ENCODE results near the gene LYAR. TPM values are rescaled to one million over a fixed set of nuclear protein-coding genes. Genes with fewer than 3 reads are reported as not detected.
"Not testable (repeated sequence)": the region's sequence is repeated elsewhere in the genome, so short reads cannot be mapped to it uniquely, and the experiment has no call there.

The LYAR gene
- total RNA-seq, 6 experiments from 2014 or later, result 11.9 to 19.3 (median 15.7) TPM

GRCh38 chr4:4260185-4260751 is 29.7 kb downstream of the LYAR start:
- Mint-ChIP-seq H3K9me3 (no peaks in the 10 kb centered on the region), H3K36me3 (ENCODE audit: low read depth) (no peaks in the 10 kb centered on the region), H3K4me1 (ENCODE audit: low read depth) (peaks cover 10% of the 10 kb centered on the region), H3K27ac (no peak overlapping the region), H3K4me3 (peak overlapping the region; percentile 68), H3K27me3 (ENCODE audit: insufficient read depth) (peaks cover 21% of the 10 kb centered on the region)
- peak; percentile 82 for DNase-seq
- peak; percentile 77 for TF ChIP-seq CTCF (IDR thresholded peaks at IDR 0.05)

- Mint-ChIP-seq H3K27ac (no peak overlapping the region), H3K4me3 (peak overlapping the region; percentile 68)
Measured at GRCh38 chr4:4259484-4260100, 30.4 kb downstream of the LYAR start.

GRCh38 chr4:4257705-4258104 is 32.2 kb downstream of the LYAR start:
- not testable (repeated sequence) for H3K9me3 Mint-ChIP-seq; H3K4me3 Mint-ChIP-seq; DNase-seq; H3K36me3 Mint-ChIP-seq (ENCODE audit: low read depth); H3K27ac Mint-ChIP-seq
- Mint-ChIP-seq H3K4me1 (ENCODE audit: low read depth) (peaks cover 10% of the 10 kb centered on the region), H3K27me3 (ENCODE audit: insufficient read depth) (peaks cover 11% of the 10 kb centered on the region)

More at GRCh38 chr4:4259484-4260100, 30.4 kb downstream of the LYAR start:
- peaks cover 10% of the 10 kb centered on the region for H3K4me1 Mint-ChIP-seq (ENCODE audit: low read depth)
- peaks cover 21% of the 10 kb centered on the region for H3K27me3 Mint-ChIP-seq (ENCODE audit: insufficient read depth)
- TF ChIP-seq CTCF (IDR thresholded peaks at IDR 0.05), result no peak
- no peaks in the 10 kb centered on the region for H3K9me3 Mint-ChIP-seq
- no peaks in the 10 kb centered on the region for H3K36me3 Mint-ChIP-seq (ENCODE audit: low read depth)
- DNase-seq, result no peak

- Mint-ChIP-seq H3K4me1 (ENCODE audit: low read depth) (peaks cover 10% of the 10 kb centered on the region), H3K9me3 (no peaks in the 10 kb centered on the region), H3K27ac (no peak overlapping the region), H3K27me3 (ENCODE audit: insufficient read depth) (peaks cover 10% of the 10 kb centered on the region), H3K36me3 (ENCODE audit: low read depth) (no peaks in the 10 kb centered on the region), H3K4me3 (no peak overlapping the region)
- no peak for DNase-seq
- no peak for TF ChIP-seq CTCF (IDR thresholded peaks at IDR 0.05)
Measured at GRCh38 chr4:4256799-4257198, 33.2 kb downstream of the LYAR start.

GRCh38 chr4:4254666-4255065 is 35.3 kb downstream of the LYAR start:
- Mint-ChIP-seq H3K27ac (no peak overlapping the region), H3K9me3 (no peaks in the 10 kb centered on the region), H3K27me3 (ENCODE audit: insufficient read depth) (peaks cover 10% of the 10 kb centered on the region), H3K4me3 (no peak overlapping the region), H3K36me3 (ENCODE audit: low read depth) (no peaks in the 10 kb centered on the region), H3K4me1 (ENCODE audit: low read depth) (peaks cover 4% of the 10 kb centered on the region)
- TF ChIP-seq CTCF (IDR thresholded peaks at IDR 0.05), result no peak
- no peak for DNase-seq

GRCh38 chr4:4254199-4254598 is 35.8 kb downstream of the LYAR start:
- Mint-ChIP-seq H3K4me3 (no peak overlapping the region), H3K4me1 (ENCODE audit: low read depth) (peaks cover 3% of the 10 kb centered on the region), H3K9me3 (no peaks in the 10 kb centered on the region), H3K27ac (no peak overlapping the region), H3K27me3 (ENCODE audit: insufficient read depth) (peaks cover 10% of the 10 kb centered on the region), H3K36me3 (ENCODE audit: low read depth) (no peaks in the 10 kb centered on the region)
- no peak for TF ChIP-seq CTCF (IDR thresholded peaks at IDR 0.05)
- no peak for DNase-seq

Data from HFFc6 (cell line).